Measurements from ENCODE around the gene PPFIA4.
"Not testable (repeated sequence)": the region's sequence is repeated elsewhere in the genome, so short reads cannot be mapped to it uniquely, and the experiment has no call there.

Gene PPFIA4

GRCh38 chr1:203017061-203017460, 9.2 kb upstream of the PPFIA4 start:
- no peak for DNase-seq (ENCODE audit: low read depth in 2 of 3, low spot score in 1 of 3)

- DNase-seq (ENCODE audit: low read depth in 2 of 3, low spot score in 1 of 3): no peak
These were observed 8.6 kb upstream of the PPFIA4 start for GRCh38 chr1:203017692-203018091.

GRCh38 chr1:203022855-203023254, 3.4 kb upstream of the PPFIA4 start:
- not testable (repeated sequence) for DNase-seq (ENCODE audit: low read depth in 2 of 3, low spot score in 1 of 3)

GRCh38 chr1:203025686-203026030, 633 bp upstream of the PPFIA4 start:
- DNase-seq (ENCODE audit: low read depth in 2 of 3, low spot score in 1 of 3): no peak

- DNase-seq (ENCODE audit: low read depth in 2 of 3, low spot score in 1 of 3): no peak
These were observed 674 bp downstream of the PPFIA4 start for GRCh38 chr1:203026666-203027663.

- no peak for DNase-seq (ENCODE audit: low read depth in 2 of 3, low spot score in 1 of 3)
These were observed 1.9 kb downstream of the PPFIA4 start for GRCh38 chr1:203028067-203028783.

- DNase-seq (ENCODE audit: low read depth in 2 of 3, low spot score in 1 of 3): no peak
These were observed 2.7 kb downstream of the PPFIA4 start for GRCh38 chr1:203028784-203029553.

- no peak for DNase-seq (ENCODE audit: low read depth in 2 of 3, low spot score in 1 of 3)
These were observed 5.2 kb downstream of the PPFIA4 start for GRCh38 chr1:203031467-203031866.

GRCh38 chr1:203033287-203033686, 7.0 kb downstream of the PPFIA4 start:
- no peak for DNase-seq (ENCODE audit: low read depth in 2 of 3, low spot score in 1 of 3)

GRCh38 chr1:203033917-203034316, 7.6 kb downstream of the PPFIA4 start:
- DNase-seq (ENCODE audit: low read depth in 2 of 3, low spot score in 1 of 3): no peak

GRCh38 chr1:203034422-203035110, 8.3 kb downstream of the PPFIA4 start:
- DNase-seq (ENCODE audit: low read depth in 2 of 3, low spot score in 1 of 3): no peak

GRCh38 chr1:203035111-203036000, 9.1 kb downstream of the PPFIA4 start:
- DNase-seq (ENCODE audit: low read depth in 2 of 3, low spot score in 1 of 3): no peak

GRCh38 chr1:203036135-203036534, 9.8 kb downstream of the PPFIA4 start:
- DNase-seq (ENCODE audit: low read depth in 2 of 3, low spot score in 1 of 3): no peak

- no peak for DNase-seq (ENCODE audit: low read depth in 2 of 3, low spot score in 1 of 3)
These were observed 10.2 kb downstream of the PPFIA4 start for GRCh38 chr1:203036537-203036936.

- DNase-seq (ENCODE audit: low read depth in 2 of 3, low spot score in 1 of 3): no peak
These were observed 11.4 kb downstream of the PPFIA4 start for GRCh38 chr1:203037509-203038190.

GRCh38 chr1:203038217-203038741, 12.0 kb downstream of the PPFIA4 start:
- DNase-seq (ENCODE audit: low read depth in 2 of 3, low spot score in 1 of 3): no peak

- DNase-seq (ENCODE audit: low read depth in 2 of 3, low spot score in 1 of 3): peak; percentile 42 to 67 (median 46)
These were observed 12.8 kb downstream of the PPFIA4 start for GRCh38 chr1:203038891-203039608.

Data from stimulated activated CD4-positive, alpha-beta T cell treated with anti-CD3 and anti-CD28 coated beads, Interleukin-12 subunit alpha, Interleukin-12 subunit beta, amount 100 ng/mL, for 48 hours (primary cell).